Endothelial cell (in vitro differentiated cells): ENCODE results near the gene YWHAQ. TPM values are rescaled to one million over a fixed set of nuclear protein-coding genes. Genes with fewer than 3 reads are reported as not detected.

Source experiments
- DNase-seq: peaks from one replicate; pipeline ENCODE4 v3.0.0; 2021; ENCODE audit warnings: low spot score
- H3K27ac Mint-ChIP-seq: one replicate; pipeline ENCODE4 v1.8.0; 2021; ENCODE audit warnings: mixed read lengths, inconsistent platforms; ENCODE audit not compliant: unreplicated experiment
- H3K27me3 Mint-ChIP-seq: one replicate; pipeline ENCODE4 v1.8.0; 2021; ENCODE audit warnings: mild to moderate bottlenecking, moderate library complexity, mixed read lengths, inconsistent platforms; ENCODE audit not compliant: unreplicated experiment
- H3K36me3 Mint-ChIP-seq: one replicate; pipeline ENCODE4 v1.8.0; 2021; ENCODE audit warnings: mild to moderate bottlenecking, low read depth, mixed read lengths, inconsistent platforms; ENCODE audit not compliant: unreplicated experiment
- H3K4me1 Mint-ChIP-seq: one replicate; pipeline ENCODE4 v1.8.0; 2021; ENCODE audit warnings: mild to moderate bottlenecking, mixed read lengths, inconsistent platforms; ENCODE audit not compliant: unreplicated experiment
- H3K4me3 Mint-ChIP-seq: one replicate; pipeline ENCODE4 v1.8.0; 2021; ENCODE audit warnings: mild to moderate bottlenecking, mixed read lengths, inconsistent platforms; ENCODE audit not compliant: unreplicated experiment
- H3K9me3 Mint-ChIP-seq: one replicate; pipeline ENCODE4 v1.8.0; 2021; ENCODE audit warnings: mixed read lengths, inconsistent platforms; ENCODE audit not compliant: unreplicated experiment
- CTCF ChIP-seq: fragments of 200-600 bp; sonication (generic); IDR thresholded peaks from one replicate; pipeline ENCODE4 v1.5.0; 2021; ENCODE audit warnings: antibody characterized with exemption; ENCODE audit not compliant: unreplicated experiment
- total RNA-seq: library from RNA; stranded (reverse); fragmentation: NEBNext Ultra II Directional; extraction: Animal tissue kit (Norgen Biotek cat#: 25700); gene quantifications from one replicate; pipeline ENCODE4 v1.2.1, GENCODE V29; 2021; ENCODE audit not compliant: unreplicated experiment

The YWHAQ gene
- total RNA-seq, 1 donor from 2014 or later, result 268 TPM

DNA sequence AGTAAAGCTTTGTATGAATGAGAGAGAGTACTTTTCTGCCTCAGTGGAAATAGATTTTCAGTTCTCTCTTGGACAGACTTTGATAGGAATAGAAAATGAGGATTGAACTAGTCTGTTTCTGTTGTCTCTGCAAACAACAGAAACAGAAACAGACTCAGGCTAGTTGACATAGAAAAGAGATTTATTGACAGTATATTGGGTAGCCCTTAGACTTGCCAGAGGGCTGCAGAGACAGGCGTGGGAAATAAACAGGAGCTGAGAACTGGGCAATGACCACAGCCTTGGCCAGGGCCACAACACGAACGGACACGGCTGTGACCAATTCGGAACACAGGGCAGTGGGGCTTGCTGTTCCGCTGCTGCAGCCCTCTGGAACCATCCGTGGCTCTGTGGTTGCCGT, 30.5 kb upstream of the YWHAQ start:
- H3K9me3 Mint-ChIP-seq, result no peaks in the 10 kb centered on the region
- H3K36me3 Mint-ChIP-seq, result no peaks in the 10 kb centered on the region
- TF ChIP-seq CTCF, result no peak
- DNase-seq, result no peak
- no peaks in the 10 kb centered on the region for H3K4me1 Mint-ChIP-seq
- H3K27me3 Mint-ChIP-seq, result peaks cover 3% of the 10 kb centered on the region
- H3K27ac Mint-ChIP-seq, result no peak overlapping the region
- H3K4me3 Mint-ChIP-seq, result no peak overlapping the region

DNA sequence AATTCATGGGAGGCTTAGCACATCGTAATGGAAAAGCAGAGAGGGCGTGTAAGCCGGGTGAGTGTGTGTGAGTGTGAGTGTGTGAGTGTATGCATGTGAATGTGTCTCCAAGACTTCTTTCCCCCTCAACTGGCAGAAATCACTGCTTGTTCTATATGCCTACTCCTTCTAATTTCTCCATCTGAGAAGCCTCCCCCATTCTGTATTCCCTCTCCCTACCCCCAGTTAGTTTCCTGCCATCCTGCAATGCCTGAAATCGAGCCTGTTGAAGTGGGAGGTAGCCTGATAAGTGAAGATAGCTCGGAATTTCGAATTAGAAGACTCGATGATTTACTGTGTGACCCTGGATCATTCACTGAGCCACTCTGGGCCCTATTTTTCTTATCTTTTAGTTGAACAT, 30.0 kb upstream of the YWHAQ start:
- no peak overlapping the region for H3K27ac Mint-ChIP-seq
- TF ChIP-seq CTCF, result no peak
- H3K4me3 Mint-ChIP-seq, result no peak overlapping the region
- no peaks in the 10 kb centered on the region for H3K9me3 Mint-ChIP-seq
- peaks cover 3% of the 10 kb centered on the region for H3K27me3 Mint-ChIP-seq
- H3K36me3 Mint-ChIP-seq, result no peaks in the 10 kb centered on the region
- H3K4me1 Mint-ChIP-seq, result no peaks in the 10 kb centered on the region
- DNase-seq, result no peak

DNA sequence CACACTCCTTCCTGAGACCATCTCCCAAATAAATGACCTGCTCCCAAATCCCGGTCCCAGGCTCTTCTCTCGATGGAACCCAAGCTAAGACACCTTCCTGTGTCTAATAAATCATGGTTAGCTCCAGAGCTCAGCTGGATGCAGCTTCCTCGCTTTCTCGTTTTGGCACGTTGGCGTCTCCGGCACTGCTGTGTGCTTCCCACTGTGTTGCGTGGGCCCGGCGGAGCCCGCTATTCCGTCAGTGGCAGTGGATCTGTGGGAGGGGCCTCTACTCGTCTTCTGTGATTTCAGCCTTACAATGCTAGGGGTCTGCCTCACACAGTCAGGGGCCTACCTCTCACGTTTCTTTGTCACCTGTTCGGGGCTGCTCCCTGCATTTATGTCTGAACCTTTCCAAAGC, 29.4 kb upstream of the YWHAQ start:
- Mint-ChIP-seq H3K9me3 (no peaks in the 10 kb centered on the region), H3K27me3 (peaks cover 3% of the 10 kb centered on the region), H3K27ac (no peak overlapping the region), H3K4me1 (no peaks in the 10 kb centered on the region), H3K36me3 (no peaks in the 10 kb centered on the region), H3K4me3 (no peak overlapping the region)
- no peak for DNase-seq
- no peak for TF ChIP-seq CTCF

DNA sequence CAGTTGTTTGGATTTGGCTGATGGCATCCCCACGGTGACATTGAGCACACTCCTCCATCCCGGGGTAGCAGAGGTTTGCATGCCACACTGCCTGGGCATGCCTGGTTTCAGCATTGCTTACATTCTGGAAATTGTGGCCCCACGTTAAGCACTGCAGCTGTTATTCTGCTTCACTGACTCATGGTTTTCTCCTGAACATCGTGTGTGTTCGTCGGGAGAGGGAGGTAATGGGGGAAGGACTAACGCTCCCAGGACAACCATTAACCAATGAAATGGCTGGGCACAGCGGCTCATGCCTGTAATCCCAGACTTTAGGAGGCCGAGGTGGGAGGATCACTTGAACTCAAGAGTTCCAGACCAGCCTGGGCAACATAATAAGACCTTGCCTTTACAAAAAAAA, 28.2 kb upstream of the YWHAQ start:
- H3K27me3 Mint-ChIP-seq, result peaks cover 3% of the 10 kb centered on the region
- no peak for DNase-seq
- TF ChIP-seq CTCF, result no peak
- no peak overlapping the region for H3K4me3 Mint-ChIP-seq
- H3K36me3 Mint-ChIP-seq, result no peaks in the 10 kb centered on the region
- H3K27ac Mint-ChIP-seq, result no peak overlapping the region
- H3K9me3 Mint-ChIP-seq, result no peaks in the 10 kb centered on the region
- H3K4me1 Mint-ChIP-seq, result no peaks in the 10 kb centered on the region

GRCh38 chr2:9657731-9658130, 26.9 kb upstream of the YWHAQ start:
- no peak for TF ChIP-seq CTCF
- no peaks in the 10 kb centered on the region for H3K9me3 Mint-ChIP-seq
- no peak for DNase-seq
- H3K36me3 Mint-ChIP-seq, result no peaks in the 10 kb centered on the region
- H3K27ac Mint-ChIP-seq, result no peak overlapping the region
- peaks cover 3% of the 10 kb centered on the region for H3K27me3 Mint-ChIP-seq
- H3K4me1 Mint-ChIP-seq, result no peaks in the 10 kb centered on the region
- no peak overlapping the region for H3K4me3 Mint-ChIP-seq
